Peyer's patch (tissue), 4 donors: ENCODE data around the gene CACNA2D2.

Experiments used
- CTCF ChIP-seq, 6 experiments: fragments of 450-650 bp in 4 of 6; fragments of 200-600 bp in 2 of 6; sonication (generic) in 1 of 6; IDR thresholded peaks; one replicate each; pipeline ENCODE4 v1.5.1; 2017 to 2019; ENCODE audit warnings: antibody characterized with exemption in 6 of 6, mild to moderate bottlenecking in 3 of 6, moderate library complexity in 1 of 6
- POLR2A ChIP-seq, 2 donors: fragments of 450-650 bp; IDR thresholded peaks; one replicate each; pipeline ENCODE4 v1.5.1; 2017; ENCODE audit warnings: antibody characterized with exemption in 2 of 2, mild to moderate bottlenecking in 2 of 2, moderate library complexity in 2 of 2

- TF ChIP-seq CTCF (IDR thresholded peaks at IDR 0.05): no peak
- no peak for TF ChIP-seq POLR2A (IDR thresholded peaks at IDR 0.05)
These were observed 150.0 kb downstream of the CACNA2D2 start for GRCh38 chr3:50353245-50354004.
